ENCODE results near the gene THOC6.
A peak's percentile ranks its signal among the peaks of the same experiment; 100 is the strongest.
"Not testable (repeated sequence)": the region's sequence is repeated elsewhere in the genome, so short reads cannot be mapped to it uniquely, and the experiment has no call there.

The THOC6 gene

DNA sequence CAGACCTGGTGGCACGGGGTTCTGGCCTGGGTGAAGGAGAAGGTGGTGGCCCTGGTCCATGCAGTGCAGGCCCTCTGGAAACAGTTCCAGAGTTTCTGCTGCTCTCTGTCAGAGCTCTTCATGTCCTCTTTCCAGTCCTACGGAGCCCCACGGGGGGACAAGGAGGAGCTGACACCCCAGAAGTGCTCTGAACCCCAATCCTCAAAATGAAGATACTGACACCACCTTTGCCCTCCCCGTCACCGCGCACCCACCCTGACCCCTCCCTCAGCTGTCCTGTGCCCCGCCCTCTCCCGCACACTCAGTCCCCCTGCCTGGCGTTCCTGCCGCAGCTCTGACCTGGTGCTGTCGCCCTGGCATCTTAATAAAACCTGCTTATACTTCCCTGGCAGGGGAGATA lies 45.3 kb downstream of the THOC6 start:
- DNase-seq (ENCODE audit: extremely low read depth in 1 of 2, low read depth in 1 of 2): not testable (repeated sequence)

GRCh38 chr16:3070608-3071111 lies 46.8 kb downstream of the THOC6 start:
- DNase-seq (ENCODE audit: extremely low read depth in 1 of 2, low read depth in 1 of 2): no peak

DNA sequence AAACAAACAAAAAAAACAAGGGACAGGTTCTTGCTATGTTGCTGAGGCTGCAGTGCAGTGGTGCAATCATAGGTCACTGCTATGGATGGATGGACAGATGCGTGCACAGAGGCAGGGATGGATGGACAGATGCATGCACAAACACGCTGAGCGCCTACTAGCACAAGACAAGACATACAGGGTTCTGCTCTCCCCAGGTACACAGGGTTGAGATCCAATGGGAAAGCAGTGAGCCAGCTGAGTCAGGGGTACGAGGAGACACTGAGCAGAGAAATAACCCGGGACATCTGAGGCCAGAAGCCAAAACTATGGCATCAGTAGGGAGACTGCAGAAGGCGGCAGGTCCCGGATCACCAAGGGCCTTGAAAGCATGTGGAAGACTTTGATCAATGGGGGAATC lies 47.8 kb downstream of the THOC6 start:
- no peak for DNase-seq (ENCODE audit: extremely low read depth in 1 of 2, low read depth in 1 of 2)

DNA sequence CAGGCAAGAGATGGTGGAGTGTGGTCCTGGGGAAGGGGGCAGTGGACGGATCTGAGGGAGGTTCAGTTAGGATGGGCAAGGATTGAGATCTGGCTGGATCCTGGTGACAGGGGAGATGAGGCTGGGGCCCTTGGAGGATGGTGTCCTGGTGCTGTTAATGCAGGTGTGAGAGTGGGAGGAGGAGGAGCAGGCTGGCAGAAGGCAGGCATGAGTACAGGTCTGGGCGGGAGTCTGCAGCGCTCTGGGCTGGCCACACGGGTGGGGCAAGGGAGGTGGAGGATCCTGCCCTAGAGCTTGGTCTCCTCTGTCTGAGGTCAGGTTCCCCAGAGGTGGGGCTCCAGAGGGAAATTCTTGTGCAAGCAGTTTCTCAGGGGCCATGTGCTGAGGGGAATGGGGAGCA lies 48.3 kb downstream of the THOC6 start:
- not testable (repeated sequence) for DNase-seq (ENCODE audit: extremely low read depth in 1 of 2, low read depth in 1 of 2)

DNA sequence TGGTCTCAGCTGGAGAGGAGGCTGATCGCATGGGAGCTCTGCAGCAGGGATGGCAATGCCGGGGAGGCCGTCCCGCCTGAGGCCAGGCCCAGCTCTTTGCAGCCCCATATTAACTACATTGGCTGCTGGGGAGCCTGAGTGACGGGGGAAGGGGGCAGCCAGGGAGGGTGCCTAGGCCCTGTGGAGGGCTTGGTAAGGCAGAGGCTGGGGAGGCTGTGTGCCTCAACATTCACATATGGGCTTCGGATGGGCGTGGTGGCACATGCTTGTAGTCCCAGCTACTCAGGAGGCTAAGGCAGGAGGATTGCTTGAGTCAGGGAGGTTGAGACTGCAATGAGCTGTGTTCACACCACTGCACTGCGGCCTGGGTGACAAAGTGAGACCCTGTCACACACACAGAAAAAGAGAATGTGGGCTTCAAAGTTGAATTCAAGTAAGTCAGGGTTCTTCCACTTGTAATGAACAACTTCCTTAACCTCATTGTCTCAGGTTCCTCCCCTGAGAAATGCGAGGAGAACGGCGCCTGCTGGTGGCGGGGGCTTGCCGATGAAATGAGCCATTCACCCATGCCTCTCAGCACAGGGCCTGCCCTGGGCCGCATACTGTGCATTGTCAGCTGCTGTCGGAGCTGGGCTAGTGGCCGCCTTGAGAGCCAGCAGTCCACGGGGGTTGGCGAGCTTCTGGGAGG lies 48.9 kb downstream of the THOC6 start:
- not testable (repeated sequence) for DNase-seq (ENCODE audit: extremely low read depth in 1 of 2, low read depth in 1 of 2)

DNA sequence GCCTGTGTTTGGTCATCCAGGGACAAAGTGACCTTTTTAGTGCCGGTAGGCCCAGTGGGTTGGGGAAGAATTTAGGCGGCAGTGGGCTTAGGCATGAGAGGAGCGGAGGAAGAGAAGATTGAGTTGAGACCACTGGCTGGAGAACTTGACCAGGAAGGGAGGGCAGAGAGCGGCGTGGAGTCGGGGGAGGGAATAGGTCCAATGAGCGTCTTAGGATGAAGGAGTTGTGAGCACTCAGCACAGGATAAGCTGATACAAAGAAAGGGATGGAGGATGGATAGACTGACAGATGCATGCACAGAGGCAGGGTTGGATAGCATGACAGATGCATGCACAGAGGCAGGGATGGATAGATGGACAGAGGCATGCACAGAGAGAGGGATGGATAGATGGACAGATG lies 49.6 kb downstream of the THOC6 start:
- DNase-seq (ENCODE audit: extremely low read depth in 1 of 2, low read depth in 1 of 2): no peak

DNA sequence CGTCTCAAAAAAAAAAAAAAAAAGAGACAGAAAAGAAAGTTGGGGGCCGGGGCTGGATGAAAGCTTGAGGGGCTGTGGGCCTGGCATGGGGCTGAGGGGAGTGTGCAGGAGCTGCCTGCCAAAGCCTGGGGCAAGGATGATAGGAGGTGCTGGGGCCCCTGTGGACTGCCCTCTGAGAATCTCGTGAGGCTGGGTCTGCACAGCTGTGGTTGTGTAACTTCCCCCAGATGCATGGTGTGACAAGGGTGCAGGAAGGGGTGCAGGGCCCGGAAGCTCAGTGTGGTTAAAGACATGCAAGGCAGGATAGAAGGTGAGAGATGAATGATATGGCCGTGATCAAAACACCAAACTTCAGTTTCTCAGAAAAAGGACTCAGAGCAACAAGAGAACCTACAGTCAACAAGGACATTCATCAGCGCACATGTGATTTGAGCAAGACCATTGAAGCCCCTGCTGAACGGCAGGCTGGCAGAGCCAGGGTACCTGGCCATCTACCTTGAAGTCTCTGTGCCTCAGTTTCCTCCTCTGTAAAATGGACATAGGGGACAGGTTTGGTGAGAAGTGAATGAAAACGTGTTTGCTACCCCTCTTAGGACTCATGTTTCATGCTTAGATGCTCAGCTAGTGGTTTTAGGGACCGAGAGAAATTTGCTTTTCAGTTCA lies 51.2 kb downstream of the THOC6 start:
- peak; percentile 69 to 87 for DNase-seq (ENCODE audit: extremely low read depth in 1 of 2, low read depth in 1 of 2)

DNA sequence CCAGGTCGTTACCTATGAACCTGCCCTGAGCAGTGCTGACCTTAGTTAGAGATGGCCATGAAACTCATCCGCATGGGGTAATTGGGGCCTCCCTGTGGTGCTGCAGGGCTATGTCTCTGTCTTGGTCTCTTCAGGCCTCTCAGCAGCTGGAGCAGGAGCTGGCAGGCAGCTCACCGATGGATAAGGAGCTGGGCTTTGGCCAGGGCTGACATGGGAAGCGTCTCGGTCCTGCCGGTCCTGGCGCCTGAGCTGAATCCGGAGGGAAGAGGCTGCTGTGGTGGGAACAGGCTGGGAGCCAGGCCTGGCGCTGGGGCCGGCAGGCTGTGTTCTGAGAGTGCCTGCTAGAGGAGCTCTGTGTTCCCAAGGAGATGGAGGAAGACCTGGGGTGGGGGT lies 51.7 kb downstream of the THOC6 start:
- no peak for DNase-seq (ENCODE audit: extremely low read depth in 1 of 2, low read depth in 1 of 2)

GRCh38 chr16:3075946-3076345 lies 52.1 kb downstream of the THOC6 start:
- DNase-seq (ENCODE audit: extremely low read depth in 1 of 2, low read depth in 1 of 2): not testable (repeated sequence)

GRCh38 chr16:3076577-3076976 lies 52.7 kb downstream of the THOC6 start:
- no peak for DNase-seq (ENCODE audit: extremely low read depth in 1 of 2, low read depth in 1 of 2)
